K562 (cell line): Measurements from ENCODE around the gene LY6G5B. TPM values are rescaled to one million over a fixed set of nuclear protein-coding genes. Genes with fewer than 3 reads are reported as not detected.

Experiments
- BACH1 ChIP-seq: fragments of 200-800 bp; sonication (Bioruptor generic); IDR thresholded peaks from 2 replicates; pipeline ENCODE4 v1.6.1; 2016; ENCODE audit warnings: missing genetic modification characterization, missing compliant biosample characterization
- BRF1 ChIP-seq: IDR thresholded peaks from 3 replicates; pipeline ENCODE4 v1.6.1; 2011; ENCODE audit warnings: borderline replicate concordance, mild to moderate bottlenecking; ENCODE audit not compliant: insufficient read length; ENCODE audit errors: extremely low read depth
- CCAR2 ChIP-seq: fragments of 200-400 bp; formaldehyde crosslinking; IDR thresholded peaks from 2 replicates; pipeline ENCODE4 v1.6.1; 2017; ENCODE audit warnings: mild to moderate bottlenecking, low read depth, low read length
- CCNT2 ChIP-seq: IDR thresholded peaks from 2 replicates; pipeline ENCODE4 v1.6.1; 2011; ENCODE audit warnings: borderline replicate concordance, low read depth, mild to moderate bottlenecking, moderate library complexity, mixed read lengths, low read length; ENCODE audit not compliant: insufficient read length; ENCODE audit errors: extremely low read depth
- CREB5 ChIP-seq: fragments of 250-450 bp; sonication (Bioruptor Pico); IDR thresholded peaks from 2 replicates; pipeline ENCODE4 v1.5.0; 2020; ENCODE audit warnings: mild to moderate bottlenecking
- DACH1 ChIP-seq: fragments of 450-650 bp; IDR thresholded peaks from 2 replicates; pipeline ENCODE4 v1.6.1; 2018; ENCODE audit not compliant: partially characterized antibody
- GATAD2B ChIP-seq: fragments of 450-650 bp; IDR thresholded peaks from 2 replicates; pipeline ENCODE4 v1.6.1; 2017; ENCODE audit warnings: mild to moderate bottlenecking, borderline replicate concordance
- GMEB1 ChIP-seq: fragments of 250-450 bp; sonication (Bioruptor Pico); IDR thresholded peaks from 2 replicates; pipeline ENCODE4 v1.4.0; 2020; ENCODE audit warnings: mild to moderate bottlenecking
- KAT8 ChIP-seq: fragments of 450-650 bp; IDR thresholded peaks from 2 replicates; pipeline ENCODE4 v1.6.1; 2016; ENCODE audit warnings: low read depth, mild to moderate bottlenecking
- MCM7 ChIP-seq, 2 experiments: fragments of 450-650 bp; IDR thresholded peaks; 2 replicates each; pipeline ENCODE4 v1.6.1; 2016 to 2018
- POLR2G ChIP-seq: fragments of 200-400 bp; formaldehyde crosslinking; IDR thresholded peaks from 2 replicates; pipeline ENCODE4 v1.6.1; 2017; ENCODE audit warnings: low read depth, mild to moderate bottlenecking, antibody characterized with exemption, low read length, moderate library complexity
- RAD51 ChIP-seq: fragments of 450-650 bp; IDR thresholded peaks from 2 replicates; pipeline ENCODE4 v1.7.1; 2016; ENCODE audit warnings: low read depth, mild to moderate bottlenecking, borderline replicate concordance
- SMARCA4 ChIP-seq: fragments of 450-650 bp; IDR thresholded peaks from 2 replicates; pipeline ENCODE4 v1.6.1; 2016
- TAL1 ChIP-seq: fragments of 450-650 bp; IDR thresholded peaks from 2 replicates; pipeline ENCODE4 v1.6.1; 2016; ENCODE audit warnings: mild to moderate bottlenecking
- TCF3 ChIP-seq: sonication (generic); formaldehyde crosslinking; IDR thresholded peaks from 2 replicates; pipeline ENCODE4 v1.4.0; 2020; ENCODE audit warnings: mild to moderate bottlenecking, missing genetic modification reagents
- TFAM ChIP-seq: fragments of 250-450 bp; sonication (Bioruptor Pico); conservative IDR thresholded peaks from 2 replicates; pipeline ENCODE4 v1.5.0; 2021; ENCODE audit warnings: mild to moderate bottlenecking, moderate library complexity
- TOE1 ChIP-seq, 2 experiments: fragments of 450-650 bp in 1 of 2; sonication (generic) in 1 of 2; formaldehyde crosslinking in 1 of 2; IDR thresholded peaks; 2 replicates each; pipeline versions ENCODE4 v1.7.1 to v1.8.0; 2016 to 2022; ENCODE audit warnings: borderline replicate concordance in 2 of 2, mild to moderate bottlenecking in 2 of 2, antibody characterized with exemption in 1 of 2, inconsistent platforms in 1 of 2, low read depth in 1 of 2, missing genetic modification reagents in 1 of 2, moderate library complexity in 1 of 2
- ZBTB33 ChIP-seq: sonication (generic); formaldehyde crosslinking; IDR thresholded peaks from 2 replicates; pipeline ENCODE4 v1.8.1; 2023; ENCODE audit warnings: mild to moderate bottlenecking, missing genetic modification reagents
- ZBTB7A ChIP-seq: IDR thresholded peaks from 2 replicates; pipeline ENCODE4 v1.6.1; 2011; ENCODE audit warnings: low read depth, mild to moderate bottlenecking, low read length, moderate library complexity, borderline replicate concordance; ENCODE audit not compliant: control insufficient read depth
- ZC3H11A ChIP-seq: IDR thresholded peaks from 2 replicates; pipeline ENCODE4 v1.6.1; 2012; ENCODE audit warnings: low read depth, low read length, improper control_type of control experiment
- ZNF263 ChIP-seq: sonication (generic); formaldehyde crosslinking; IDR thresholded peaks from 2 replicates; pipeline ENCODE4 v1.8.0; 2022; ENCODE audit warnings: mild to moderate bottlenecking, missing genetic modification reagents, borderline replicate concordance
- ZNF316 ChIP-seq: fragments of 450-650 bp; IDR thresholded peaks from 2 replicates; pipeline ENCODE4 v1.6.1; 2016
- ZNF431 ChIP-seq: sonication (generic); formaldehyde crosslinking; IDR thresholded peaks from 2 replicates; pipeline ENCODE4 v1.8.0; 2022; ENCODE audit warnings: mild to moderate bottlenecking, missing genetic modification reagents
- ZNF583 ChIP-seq: fragments of 250-450 bp; sonication (Bioruptor Pico); IDR thresholded peaks from 2 replicates; pipeline ENCODE4 v1.4.0; 2020
- ZNF764 ChIP-seq: fragments of 250-450 bp; sonication (Bioruptor Pico); IDR thresholded peaks from 2 replicates; pipeline ENCODE4 v1.4.0; 2020; ENCODE audit warnings: low read depth, mild to moderate bottlenecking, moderate library complexity
- ZNF780A ChIP-seq: fragments of 250-450 bp; sonication (Bioruptor Pico); IDR thresholded peaks from 2 replicates; pipeline ENCODE4 v1.5.0; 2021; ENCODE audit warnings: mild to moderate bottlenecking
- polyA plus RNA-seq, 8 experiments: library from polyadenylated mRNA; depleted of rRNA in 4 of 8; stranded (reverse) in 5 of 8; unstranded in 3 of 8; fragments of >200 nt; fragmentation: Nextera tagmentation in 2 of 8; fragmentation: Illumina TruSeq in 1 of 8; extraction: Ambion mirVana in 2 of 8; extraction: Trizol in 1 of 8; gene quantifications; 2 replicates each; pipeline versions ENCODE4 v1.2.1 to v1.2.3, GENCODE V29; 2011 to 2014; ENCODE audit warnings: inconsistent platforms in 1 of 8, missing spikeins in 1 of 8
- total RNA-seq, 7 experiments: library from RNA; depleted of rRNA in 6 of 7; stranded (reverse); fragments of >200 nt in 6 of 7; fragmentation: Illumina TruSeq in 2 of 7; extraction: Trizol in 2 of 7; gene quantifications; 2 replicates each; pipeline versions ENCODE4 v1.2.1 to v1.2.3, GENCODE V29; 2011 to 2021; ENCODE audit warnings: low replicate concordance in 1 of 7

LY6G5B gene
- total and polyA plus RNA-seq, 9 of the 15 experiments (the other 6 are each of a cell fraction or from before 2014, with no cell fraction given) = 6.0 to 27.0 (median 7.5) TPM

GRCh38 chr6:31706599-31706998 lies 36.8 kb downstream of the LY6G5B start, which contains the start of gene LY6G6F (continued):
- TF ChIP-seq POLR2G = no peak
- no peak for TF ChIP-seq BRF1
- TF ChIP-seq ZNF583 (CRISPR knock-in tag) = peak; percentile 10; the same call in 1 of the 2 replicates
- no peak for TF ChIP-seq RAD51
- no peak for TF ChIP-seq ZNF316
- no peak for TF ChIP-seq CCNT2
- no peak for TF ChIP-seq TAL1
- TF ChIP-seq TFAM (CRISPR knock-in tag) = no peak
- TF ChIP-seq CREB5 (CRISPR knock-in tag) = no peak
- TF ChIP-seq ZNF431 (CRISPR knock-in tag) = no peak
- TF ChIP-seq GMEB1 = no peak
- no peak for TF ChIP-seq ZBTB33
- 0 out of 2 replicates have a peak, but pooled peaks have one; percentile 21 for TF ChIP-seq ZNF263 (CRISPR knock-in tag)
- no peak for TF ChIP-seq CCAR2
- no peak for TF ChIP-seq TOE1 (IDR thresholded peaks at IDR 0.05; ENCODE audit: borderline replicate concordance)
- TF ChIP-seq TOE1 (CRISPR knock-in tag; IDR thresholded peaks at IDR 0.05; ENCODE audit: borderline replicate concordance, low read depth) = no peak
- 0 out of 2 replicates have a peak, but pooled peaks have one; percentile 24 for TF ChIP-seq ZC3H11A
- no peak for TF ChIP-seq ZNF780A (CRISPR knock-in tag)
- TF ChIP-seq TCF3 (CRISPR knock-in tag) = peak; percentile 63
- no peak for TF ChIP-seq MCM7 (IDR thresholded peaks at IDR 0.05)
- no peak for TF ChIP-seq DACH1
- TF ChIP-seq KAT8 = 0 out of 2 replicates have a peak, but pooled peaks have one; percentile 7
- TF ChIP-seq BACH1 (tag) = no peak
- no peak for TF ChIP-seq ZNF764 (CRISPR knock-in tag)
- TF ChIP-seq GATAD2B = no peak
- peak; percentile 53; the same call in 1 of the 2 replicates for TF ChIP-seq ZBTB7A
- TF ChIP-seq SMARCA4 = peak; percentile 25; the same call in 1 of the 2 replicates
